T-helper 1 cell treated with Interleukin-12 subunit alpha and Interleukin-12 subunit beta and Interleukin-4 antibody, amounts not matched to agents 30 ng/mL and 1 ng/mL, for 36 hours (primary cell): Measurements from ENCODE around the gene TMCO2. TPM values are rescaled to one million over a fixed set of nuclear protein-coding genes. Genes with fewer than 3 reads are reported as not detected.

Experiments used
- total RNA-seq: library from RNA; stranded (reverse); gene quantifications from 2 replicates; pipeline ENCODE4 v1.2.3, GENCODE V29; 2022

Gene TMCO2
- total RNA-seq, 1 donor from 2014 or later, result 0.83 TPM

Other genes with a start within 250 kb of the TMCO2 start
- 734 and 757 TPM in 2 replicates for gene CAP1, start 207.2 kb upstream of the TMCO2 start, total RNA-seq
- 116 and 124 TPM in 2 replicates for gene PPT1, start 150.7 kb upstream of the TMCO2 start, total RNA-seq
- 20.3 and 21.5 TPM in 2 replicates for gene RLF, start 86.5 kb upstream of the TMCO2 start, total RNA-seq
- gene ZMPSTE24, start 10.3 kb downstream of the TMCO2 start, total RNA-seq, result 39.5 and 40.5 TPM in 2 replicates
- 23.9 and 24.0 TPM in 2 replicates for gene COL9A2, start 69.3 kb downstream of the TMCO2 start, total RNA-seq
- 235 and 239 TPM in 2 replicates for gene SMAP2, start 125.8 kb downstream of the TMCO2 start, total RNA-seq
- gene ZFP69B, start 202.5 kb downstream of the TMCO2 start, total RNA-seq, result 5.9 and 6.3 TPM in 2 replicates
- gene ZFP69, start 229.4 kb downstream of the TMCO2 start, total RNA-seq, result 2.6 and 3.2 TPM in 2 replicates